GM13977 (cell line): ENCODE results near the gene TOMM7.
"Not testable (repeated sequence)": the region's sequence is repeated elsewhere in the genome, so short reads cannot be mapped to it uniquely, and the experiment has no call there.

Source experiments
- DNase-seq: peaks from one replicate; pipeline ENCODE4 v3.0.0; 2012; ENCODE audit warnings: low spot score
- CTCF ChIP-seq: IDR thresholded peaks from 2 replicates; pipeline ENCODE4 v1.5.1; 2012; ENCODE audit warnings: mild to moderate bottlenecking, control low read depth; ENCODE audit not compliant: insufficient read depth; ENCODE audit errors: extremely low read depth, missing control alignments
- in situ Hi-C: fragments of 300-500 bp; cut with MboI; formaldehyde crosslinking; loops from one replicate; pipeline ENCODE4 v1.12.0; 2022; ENCODE audit warnings: low sequenced_read_pairs, low pct_unique_long_range_greater_than_20kb, mixed read lengths, inconsistent platforms; ENCODE audit not compliant: unreplicated experiment

The TOMM7 gene

GRCh38 chr7:22837308-22837707 lies 14.7 kb upstream of the TOMM7 start:
- DNase-seq = no peak
- no peak for TF ChIP-seq CTCF
- in situ Hi-C loops = no loop called here

GRCh38 chr7:22836506-22836905 lies 13.9 kb upstream of the TOMM7 start:
- in situ Hi-C loops, DNase-seq: not testable (repeated sequence)

- TF ChIP-seq CTCF = no peak
- no peak for DNase-seq
- in situ Hi-C loops = no loop called here
Observed at GRCh38 chr7:22833957-22834356, 11.3 kb upstream of the TOMM7 start.

GRCh38 chr7:22833113-22833855 lies 10.6 kb upstream of the TOMM7 start:
- in situ Hi-C loops = no loop called here
- DNase-seq = no peak
- no peak for TF ChIP-seq CTCF

- no peak for DNase-seq
- no peak for TF ChIP-seq CTCF
- in situ Hi-C loops = no loop called here
Observed at GRCh38 chr7:22832401-22832800, 9.8 kb upstream of the TOMM7 start.

- no peak for DNase-seq
- no peak for TF ChIP-seq CTCF
- in situ Hi-C loops = no loop called here
Observed at GRCh38 chr7:22831602-22832305, 9.1 kb upstream of the TOMM7 start.

GRCh38 chr7:22827563-22827962 lies 4.9 kb upstream of the TOMM7 start:
- in situ Hi-C loops = no loop called here
- DNase-seq = no peak
- no peak for TF ChIP-seq CTCF
